BJ (cell line): ENCODE results near the gene ZNF280C. TPM values are rescaled to one million over a fixed set of nuclear protein-coding genes. Genes with fewer than 3 reads are reported as not detected.
"Not testable (repeated sequence)": the region's sequence is repeated elsewhere in the genome, so short reads cannot be mapped to it uniquely, and the experiment has no call there.

Experiments
- CTCF ChIA-PET: fragments of 350-600 bp; formaldehyde crosslinking; extraction: SDS; loops from one replicate; lab custom pipeline; 2021; ENCODE audit warnings: antibody characterized with exemption, inconsistent platforms; lab: Yijun Ruan, JAX
- POLR2A ChIA-PET: fragments of 300-600 bp; sonication (Branson Sonifier 250); formaldehyde crosslinking; extraction: SDS; loops from one replicate; lab custom pipeline; 2021; ENCODE audit warnings: antibody characterized with exemption; lab: Charles Lee
- DNase-seq: peaks from one replicate; pipeline ENCODE4 v3.0.0-alpha.2; 2011; ENCODE audit warnings: low read depth
- H3K27me3 ChIP-seq: 2 replicates; pipeline ENCODE4 v1.6.0; 2011; ENCODE audit warnings: low read length; ENCODE audit not compliant: control insufficient read depth, insufficient read depth
- H3K36me3 ChIP-seq: 2 replicates; pipeline ENCODE4 v1.5.1; 2011; ENCODE audit warnings: low read length; ENCODE audit not compliant: control insufficient read depth, insufficient read depth
- H3K4me3 ChIP-seq: 2 replicates; pipeline ENCODE4 v1.5.1; 2011; ENCODE audit warnings: low read depth, mild to moderate bottlenecking, control low read depth, low read length
- CTCF ChIP-seq: IDR thresholded peaks from 2 replicates; pipeline ENCODE4 v1.5.1; 2011; ENCODE audit warnings: low read depth, mild to moderate bottlenecking, control low read depth, inconsistent platforms, low read length, moderate library complexity; ENCODE audit not compliant: insufficient read depth
- polyA plus RNA-seq: library from polyadenylated mRNA; depleted of rRNA; stranded (reverse); fragments of >200 nt; gene quantifications from 2 replicates; pipeline ENCODE4 v1.2.3, GENCODE V29; 2011

The ZNF280C gene
- polyA plus RNA-seq, 1 experiment = 2.1 TPM

- no peak overlapping the region for H3K4me3 ChIP-seq
- CTCF ChIA-PET = no interaction called here
- no peak for DNase-seq
- POLR2A ChIA-PET = no interaction called here
- TF ChIP-seq CTCF = no peak
- no peaks in the 10 kb centered on the region for H3K27me3 ChIP-seq
- H3K36me3 ChIP-seq = no peaks in the 10 kb centered on the region
Observed at GRCh38 chrX:130287071-130287770, 18.5 kb upstream of the ZNF280C start.

DNA sequence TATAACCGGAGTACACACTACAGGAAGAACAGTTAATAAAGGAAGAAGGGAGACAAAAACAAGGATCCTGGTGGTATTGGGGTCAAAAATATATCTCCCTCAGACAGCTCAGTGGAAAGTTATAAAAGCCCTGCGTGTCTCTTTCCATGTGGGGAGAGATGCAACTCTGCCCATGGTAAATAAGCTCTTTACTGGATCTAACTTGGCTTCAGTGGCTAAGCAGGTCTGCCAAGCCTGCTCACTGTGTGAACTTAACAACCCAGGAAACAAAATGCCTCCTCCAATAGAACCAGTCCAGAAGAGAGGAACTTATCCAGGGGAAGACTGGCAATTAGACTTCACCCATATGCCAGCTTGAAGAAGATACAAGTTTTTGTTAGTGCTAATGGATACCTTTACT is 17.0 kb upstream of the ZNF280C start:
- Histone ChIP-seq H3K4me3 (no peak overlapping the region), H3K36me3 (no peaks in the 10 kb centered on the region), H3K27me3 (no peaks in the 10 kb centered on the region)
- POLR2A ChIA-PET = no interaction called here
- TF ChIP-seq CTCF = no peak
- DNase-seq = no peak
- CTCF ChIA-PET = interaction anchor here (1.4 kb wide), 1 partner anchor 631 kb away, joined by 3 read pairs; no protein-coding TSS in a partner anchor

GRCh38 chrX:130285069-130285620 is 16.4 kb upstream of the ZNF280C start:
- ChIA-PET POLR2A (no interaction called here), CTCF (interaction anchor here (1.4 kb wide), 1 partner anchor 632 kb away, joined by 3 read pairs; no protein-coding TSS in a partner anchor)
- Histone ChIP-seq H3K36me3 (no peaks in the 10 kb centered on the region), H3K27me3 (no peaks in the 10 kb centered on the region), H3K4me3 (no peak overlapping the region)
- DNase-seq = no peak
- TF ChIP-seq CTCF = no peak

DNA sequence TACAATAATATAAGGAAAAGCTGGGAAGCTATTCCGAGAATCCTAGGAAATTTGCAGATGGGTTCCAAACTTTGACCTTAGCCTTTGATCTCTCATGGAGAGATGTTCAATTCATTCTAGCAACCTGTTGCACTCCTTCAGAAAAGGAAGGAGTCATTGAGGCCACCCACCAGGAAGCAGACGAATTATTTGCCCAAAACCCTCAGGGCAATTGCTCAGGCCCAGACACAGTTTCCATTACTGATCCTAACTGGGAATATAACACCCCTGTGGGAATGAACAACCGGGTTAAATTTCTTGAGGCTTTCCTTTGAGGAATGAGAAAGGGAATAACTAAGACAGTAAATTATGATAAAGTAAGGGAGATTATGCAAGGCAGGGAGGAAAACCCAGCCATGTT is 13.5 kb upstream of the ZNF280C start:
- CTCF ChIA-PET = no interaction called here
- Histone ChIP-seq H3K27me3 (no peaks in the 10 kb centered on the region), H3K36me3 (no peaks in the 10 kb centered on the region), H3K4me3 (no peak overlapping the region)
- TF ChIP-seq CTCF = no peak
- POLR2A ChIA-PET = no interaction called here
- no peak for DNase-seq

- DNase-seq = no peak
- H3K4me3 ChIP-seq = no peak overlapping the region
- ChIA-PET CTCF (no interaction called here), POLR2A (no interaction called here)
- no peaks in the 10 kb centered on the region for H3K36me3 ChIP-seq
- no peak for TF ChIP-seq CTCF
- H3K27me3 ChIP-seq = no peaks in the 10 kb centered on the region
Observed at GRCh38 chrX:130280901-130281300, 12.2 kb upstream of the ZNF280C start.

- POLR2A ChIA-PET, H3K4me3 ChIP-seq, H3K27me3 ChIP-seq, H3K36me3 ChIP-seq, DNase-seq, CTCF ChIA-PET: not testable (repeated sequence)
Observed at GRCh38 chrX:130272253-130272652, 3.6 kb upstream of the ZNF280C start.

DNA sequence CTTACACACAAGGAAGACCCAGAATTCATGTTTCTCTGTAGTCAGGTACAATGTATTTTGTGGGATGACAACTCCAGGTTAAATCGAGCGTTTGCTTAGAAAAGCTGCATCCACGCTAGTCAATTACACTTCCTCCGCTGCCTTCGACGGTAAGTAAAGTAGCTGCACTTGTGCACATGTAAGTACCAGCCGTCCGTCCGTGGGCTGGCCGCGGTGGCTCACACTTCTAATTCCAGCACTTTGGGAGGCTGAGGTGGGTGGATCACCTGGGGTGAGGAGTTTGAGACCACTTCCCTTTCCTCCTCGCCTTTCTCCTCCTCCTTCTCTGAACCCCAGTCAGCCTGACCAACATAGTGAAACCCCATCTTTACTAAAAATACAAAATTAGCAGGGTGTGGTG is 692 bp upstream of the ZNF280C start:
- H3K4me3 ChIP-seq, DNase-seq, CTCF ChIA-PET, POLR2A ChIA-PET, H3K27me3 ChIP-seq, H3K36me3 ChIP-seq: not testable (repeated sequence)
